Limb (tissue), 2 donors: ENCODE measurements around the gene AUTS2.

Experiments
- DNase-seq, 2 donors: peaks; one replicate each; pipeline ENCODE4 v3.0.0-alpha.2; 2016; ENCODE audit errors: extremely low spot score in 2 of 2

The AUTS2 gene

DNA sequence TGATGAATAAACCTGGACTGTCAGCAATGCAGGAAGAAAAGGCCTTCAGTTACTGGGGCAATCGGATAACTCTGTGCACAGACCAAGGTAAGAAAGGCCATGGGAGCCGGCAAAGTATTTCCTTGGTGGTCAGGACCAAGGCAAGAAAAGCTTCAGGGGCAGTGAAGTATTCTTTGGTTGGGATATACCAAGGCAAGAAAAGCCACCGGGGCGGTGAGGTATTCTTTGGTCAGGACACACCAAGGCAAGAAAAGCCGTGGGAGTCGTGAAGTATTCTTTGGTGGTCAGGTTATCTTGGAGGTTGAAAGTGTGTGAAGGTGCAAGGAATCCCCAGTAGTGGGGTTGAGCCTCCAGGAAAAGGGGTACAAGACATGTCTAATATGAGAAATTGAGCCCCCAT, 1238.7 kb downstream of the AUTS2 start:
- DNase-seq, result no peak

GRCh38 chr7:70837589-70837988, 1239.3 kb downstream of the AUTS2 start:
- no peak for DNase-seq

DNA sequence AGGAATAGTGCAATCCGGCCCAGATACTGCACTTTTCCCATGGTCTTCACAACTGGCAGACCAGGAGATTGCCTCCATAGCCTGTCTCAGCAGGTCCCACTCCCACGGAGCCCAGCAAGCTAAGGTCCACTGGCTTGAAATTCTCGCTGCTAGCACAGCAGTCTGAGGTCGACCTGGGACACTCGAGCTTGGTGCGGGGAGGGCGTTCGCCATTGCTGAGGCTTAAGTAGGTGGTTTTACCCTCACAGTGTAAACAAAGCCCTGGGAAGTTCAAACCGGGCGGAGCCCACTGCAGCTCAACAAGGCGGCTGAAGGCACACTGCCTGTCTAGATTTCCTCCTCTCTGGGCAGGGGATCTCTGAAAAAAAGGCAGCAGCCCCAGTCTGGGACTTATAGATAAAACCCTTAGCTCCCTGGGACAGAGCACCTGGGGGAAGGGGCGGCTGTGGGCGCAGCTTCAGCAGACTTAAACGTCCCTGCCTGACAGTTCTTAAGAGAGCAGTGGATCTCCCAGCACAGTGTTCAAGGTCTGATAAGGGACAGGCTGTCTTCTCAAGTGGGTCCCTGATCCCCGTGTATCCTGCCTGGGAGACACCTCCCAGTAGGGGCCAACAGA, 1240.1 kb downstream of the AUTS2 start:
- DNase-seq, result no peak
